GM12878 (cell line): ENCODE data around the gene CALN1. TPM values are rescaled to one million over a fixed set of nuclear protein-coding genes. Genes with fewer than 3 reads are reported as not detected.

ENCODE experiments used
- ATAC-seq: fragments of 200-7000 bp; cut with Tn5 transposase; 3 replicates; pipeline ENCODE4 v1.9.1; 2020; ENCODE audit warnings: mild to moderate bottlenecking, moderate library complexity
- BruUV-seq: library from RNA; stranded (reverse); fragments of 400-500 nt; replicated peaks from 2 replicates; lab custom pipeline; 2021; lab: Mats Ljungman, UMichigan
- CTCF ChIA-PET: fragments of 300-600 bp; sonication (Branson Sonifier 250); formaldehyde crosslinking; extraction: SDS; loops from one replicate; lab custom pipeline; 2021; ENCODE audit warnings: inconsistent platforms; lab: Yijun Ruan, JAX
- POLR2A ChIA-PET: fragments of 350-600 bp; formaldehyde crosslinking; extraction: SDS; loops from one replicate; lab custom pipeline; 2021; ENCODE audit warnings: inconsistent platforms; lab: Charles Lee
- RAD21 ChIA-PET: fragments of 300-600 bp; sonication (Branson Sonifier 250); formaldehyde crosslinking; loops from one replicate; lab custom pipeline; 2023; ENCODE audit warnings: antibody characterized with exemption; ENCODE audit not compliant: unreplicated experiment; lab: Charles Lee
- SMC1A ChIA-PET: fragments of 300-600 bp; sonication (Branson Sonifier 250); formaldehyde crosslinking; loops from one replicate; lab custom pipeline; 2023; ENCODE audit not compliant: unreplicated experiment, uncharacterized antibody; lab: Charles Lee
- DNase-seq: peaks from one replicate; pipeline ENCODE4 v3.0.0-alpha.2; 2011; ENCODE audit warnings: low read depth, low spot score
- FAIRE-seq: peaks from 3 replicates; lab custom pipeline; 2011; peaks lifted over from hg19 to GRCh38; lab: Jason Lieb, UNC
- H2AFZ ChIP-seq: 2 replicates; pipeline ENCODE4 v1.6.0; 2011; ENCODE audit warnings: low read depth, low read length, control low read depth; ENCODE audit not compliant: control insufficient read depth
- H3K27ac ChIP-seq: 2 replicates; pipeline ENCODE4 v1.5.1; 2011; ENCODE audit warnings: control low read depth; ENCODE audit not compliant: control insufficient read depth, insufficient read depth
- H3K27me3 ChIP-seq, 2 experiments: replicated peaks in 1 of 2; 2 replicates each; pipeline versions ENCODE4 v1.6.0 to v1.6.1; 2011; ENCODE audit warnings: low read length in 1 of 2; ENCODE audit not compliant: control insufficient read depth in 2 of 2, insufficient read depth in 2 of 2
- H3K36me3 ChIP-seq, 2 experiments: 2 replicates each; pipeline ENCODE4 v1.5.1; 2011; ENCODE audit warnings: low read length in 1 of 2; ENCODE audit not compliant: control insufficient read depth in 2 of 2, insufficient read depth in 2 of 2
- H3K4me1 ChIP-seq: 2 replicates; pipeline ENCODE4 v1.6.1; 2011; ENCODE audit warnings: mild to moderate bottlenecking, low read length, moderate library complexity, mixed read lengths; ENCODE audit not compliant: control insufficient read depth, insufficient read depth
- H3K4me2 ChIP-seq: 2 replicates; pipeline ENCODE4 v1.6.0; 2011; ENCODE audit warnings: control low read depth; ENCODE audit not compliant: control insufficient read depth, insufficient read depth
- H3K4me3 ChIP-seq: fragments of 200-600 bp; sonication (generic); 2 replicates; pipeline ENCODE4 v1.5.1; 2016
- H3K79me2 ChIP-seq: 2 replicates; pipeline ENCODE4 v1.6.0; 2011; ENCODE audit warnings: low read length; ENCODE audit not compliant: control insufficient read depth, insufficient read depth
- H3K9ac ChIP-seq: 2 replicates; pipeline ENCODE4 v1.8.0; 2011; ENCODE audit warnings: low read length, control low read depth, mixed read lengths; ENCODE audit not compliant: control insufficient read depth, insufficient read depth
- H3K9me3 ChIP-seq: replicated peaks from 3 replicates; pipeline ENCODE4 v1.5.1; 2011; ENCODE audit warnings: mild to moderate bottlenecking, low read length; ENCODE audit not compliant: control insufficient read depth, insufficient read depth
- H4K20me1 ChIP-seq: 2 replicates; pipeline ENCODE4 v1.6.0; 2011; ENCODE audit not compliant: control insufficient read depth, insufficient read depth
- HCFC1 ChIP-seq: fragments of 150-350 bp; IDR thresholded peaks from 2 replicates; pipeline ENCODE4 v1.6.1; 2014; ENCODE audit warnings: low read length
- MYB ChIP-seq: fragments of 150-350 bp; IDR thresholded peaks from 2 replicates; pipeline ENCODE4 v1.6.1; 2014; ENCODE audit warnings: mild to moderate bottlenecking, low read depth, low read length, borderline replicate concordance
- POU2F2 ChIP-seq: IDR thresholded peaks from 3 replicates; pipeline ENCODE4 v1.6.1; 2011; ENCODE audit warnings: low read depth, mild to moderate bottlenecking, low read length, borderline replicate concordance
- SREBF2 ChIP-seq: IDR thresholded peaks from 2 replicates; pipeline ENCODE4 v1.6.1; 2012; ENCODE audit warnings: mild to moderate bottlenecking, low read length
- TBL1XR1 ChIP-seq: IDR thresholded peaks from 2 replicates; pipeline ENCODE4 v1.6.1; 2012; ENCODE audit warnings: low read depth, low read length, improper control_type of control experiment
- ZNF217 ChIP-seq: fragments of 450-650 bp; IDR thresholded peaks from 2 replicates; pipeline ENCODE4 v1.6.1; 2017; ENCODE audit warnings: antibody characterized with exemption, mild to moderate bottlenecking
- WGBS: methylation state at CpG from one replicate; pipeline ENCODE4 v1.1.6; 2016; ENCODE audit warnings: low lambda C conversion rate; ENCODE audit not compliant: insufficient replicate concordance, insufficient coverage; ENCODE audit errors: missing lambda C conversion rate; 5-methylcytosine and 5-hydroxymethylcytosine counted together
- in situ Hi-C: fragments of 300-500 bp; cut with MboI; formaldehyde crosslinking; loops from 9 replicates; pipeline ENCODE4 v1.14.3; 2018; ENCODE audit warnings: mixed read lengths
- intact Hi-C: fragments of 100-400 bp; cut with micrococcal nuclease; formaldehyde crosslinking; loops from one replicate; pipeline ENCODE4 v1.14.2; 2022; ENCODE audit not compliant: unreplicated experiment
- polyA plus RNA-seq, 11 experiments: library from polyadenylated mRNA; depleted of rRNA in 4 of 11; unstranded in 6 of 11; stranded (reverse) in 5 of 11; fragments of >200 nt; fragmentation: Nextera tagmentation in 4 of 11; fragmentation: Illumina TruSeq in 1 of 11; extraction: Ambion mirVana in 4 of 11; extraction: Trizol in 1 of 11; gene quantifications; 1 replicate in 1 of 11; 2 replicates in 10 of 11; pipeline versions ENCODE4 v1.2.1 to v1.2.3, GENCODE V29; 2011 to 2016; ENCODE audit warnings: inconsistent platforms in 2 of 11, missing spikeins in 2 of 11, low read depth in 1 of 11
- total RNA-seq, 4 experiments: library from RNA; depleted of rRNA in 3 of 4; stranded (reverse); fragments of >200 nt in 3 of 4; fragmentation: Illumina TruSeq in 1 of 4; extraction: Trizol in 1 of 4; gene quantifications; 2 replicates each; pipeline versions ENCODE4 v1.2.1 to v1.2.3, GENCODE V29; 2013 to 2021
- TF ChIP-seq, protein P1 (sequence below): fragments of 450-650 bp; formaldehyde crosslinking; IDR thresholded peaks from 2 replicates; pipeline ENCODE4 v1.4.0; 2022; ENCODE audit warnings: mild to moderate bottlenecking, moderate library complexity
- TF ChIP-seq, protein P2 (sequence below): IDR thresholded peaks from 2 replicates; pipeline ENCODE4 v1.6.1; 2011; ENCODE audit warnings: mild to moderate bottlenecking, low read depth, low read length, moderate library complexity; ENCODE audit not compliant: insufficient replicate concordance
- TF ChIP-seq, protein P3 (sequence below): fragments of 450-650 bp; IDR thresholded peaks from 2 replicates; pipeline ENCODE4 v1.6.1; 2017; ENCODE audit warnings: mild to moderate bottlenecking, moderate library complexity

Gene CALN1
- total and polyA plus RNA-seq, 10 of the 15 experiments (the other 5 are each of a cell fraction or from before 2014, with no cell fraction given): 0.48 to 15.3 (median 1.6) TPM

DNA sequence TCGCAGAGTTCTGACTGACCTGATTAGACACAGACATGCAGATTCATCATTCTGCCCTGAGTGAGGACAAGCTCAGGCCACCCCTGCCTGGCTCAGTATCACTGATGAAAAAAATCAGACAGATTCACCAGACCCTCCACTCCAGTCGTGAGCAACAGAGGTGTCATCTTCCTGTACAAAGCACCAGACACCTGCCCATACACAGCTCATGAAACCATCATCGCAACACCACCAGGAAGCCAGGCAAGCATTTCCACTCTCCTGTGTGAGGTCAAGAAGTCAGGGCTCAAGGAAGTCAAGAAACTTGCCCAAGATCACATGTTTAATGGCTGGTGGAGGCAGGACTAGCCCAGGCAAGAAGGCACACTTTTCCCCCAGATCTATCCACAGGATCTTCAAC lies 163.0 kb downstream of the CALN1 start:
- ATAC-seq (no peak), FAIRE-seq (no peak), DNase-seq (no peak)
- Histone ChIP-seq H3K4me2 (no peak overlapping the region), H3K36me3 (no peaks in the 10 kb centered on the region), H3K9me3 (no peaks in the 10 kb centered on the region; the same call in 2 of the 3 replicates), H3K9ac (no peak overlapping the region), H2AFZ (no peak overlapping the region), H3K4me1 (no peaks in the 10 kb centered on the region), H3K79me2 (no peaks in the 10 kb centered on the region), H3K27me3 (no peaks in the 10 kb centered on the region), H3K27ac (no peak overlapping the region), H4K20me1 (no peaks in the 10 kb centered on the region), H3K4me3 (no peak overlapping the region)
- ChIA-PET CTCF (no interaction called here), RAD21 (no interaction called here), SMC1A (no interaction called here), POLR2A (no interaction called here)
- 33% methylated on average over 3 of the region's 3 CpGs for WGBS
- no TSS peak for BruUV-seq
- TF ChIP-seq POU2F2: no peak
- no peak for TF ChIP-seq ZNF217
- TF ChIP-seq, protein P1, sequence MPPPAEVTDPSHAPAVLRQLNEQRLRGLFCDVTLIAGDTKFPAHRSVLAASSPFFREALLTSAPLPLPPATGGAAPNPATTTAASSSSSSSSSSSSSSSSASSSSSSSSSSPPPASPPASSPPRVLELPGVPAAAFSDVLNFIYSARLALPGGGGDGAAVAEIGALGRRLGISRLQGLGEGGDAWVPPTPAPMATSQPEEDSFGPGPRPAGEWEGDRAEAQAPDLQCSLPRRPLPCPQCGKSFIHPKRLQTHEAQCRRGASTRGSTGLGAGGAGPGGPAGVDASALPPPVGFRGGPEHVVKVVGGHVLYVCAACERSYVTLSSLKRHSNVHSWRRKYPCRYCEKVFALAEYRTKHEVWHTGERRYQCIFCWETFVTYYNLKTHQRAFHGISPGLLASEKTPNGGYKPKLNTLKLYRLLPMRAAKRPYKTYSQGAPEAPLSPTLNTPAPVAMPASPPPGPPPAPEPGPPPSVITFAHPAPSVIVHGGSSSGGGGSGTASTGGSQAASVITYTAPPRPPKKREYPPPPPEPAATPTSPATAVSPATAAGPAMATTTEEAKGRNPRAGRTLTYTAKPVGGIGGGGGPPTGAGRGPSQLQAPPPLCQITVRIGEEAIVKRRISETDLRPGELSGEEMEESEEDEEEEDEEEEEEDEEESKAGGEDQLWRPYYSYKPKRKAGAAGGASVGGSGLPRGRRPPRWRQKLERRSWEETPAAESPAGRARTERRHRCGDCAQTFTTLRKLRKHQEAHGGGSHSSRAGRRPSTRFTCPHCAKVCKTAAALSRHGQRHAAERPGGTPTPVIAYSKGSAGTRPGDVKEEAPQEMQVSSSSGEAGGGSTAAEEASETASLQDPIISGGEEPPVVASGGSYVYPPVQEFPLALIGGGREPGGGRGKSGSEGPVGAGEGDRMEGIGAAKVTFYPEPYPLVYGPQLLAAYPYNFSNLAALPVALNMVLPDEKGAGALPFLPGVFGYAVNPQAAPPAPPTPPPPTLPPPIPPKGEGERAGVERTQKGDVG (CRISPR knock-in tag): no peak
- intact Hi-C loops: no loop called here
- in situ Hi-C loops: no loop called here

DNA sequence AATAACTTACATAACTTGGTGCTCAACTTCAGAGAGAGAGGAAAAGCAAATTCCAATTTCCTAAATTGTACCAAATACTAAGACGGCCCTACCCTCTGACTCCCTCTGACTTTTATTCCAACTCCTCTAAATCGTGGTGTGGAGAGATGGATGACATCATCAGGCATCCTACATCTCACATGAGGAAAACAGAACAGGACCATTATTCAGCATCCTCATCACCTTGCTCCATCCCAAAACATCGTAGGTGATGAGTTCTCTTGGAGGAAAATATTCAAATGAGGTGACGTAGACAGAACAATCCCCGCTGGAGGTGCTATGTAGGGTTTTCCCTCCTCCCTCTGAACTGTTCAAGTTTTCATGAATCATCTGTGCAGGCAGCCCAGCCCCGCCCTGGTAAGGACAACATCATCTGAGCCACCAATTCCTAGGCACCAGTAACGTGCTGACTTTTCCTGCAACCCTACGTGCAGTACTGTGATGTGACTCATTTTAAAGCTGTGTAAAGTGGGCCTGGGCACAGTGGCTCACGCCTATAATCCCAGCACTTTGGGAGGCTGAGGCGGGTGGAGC lies 167.2 kb downstream of the CALN1 start:
- Histone ChIP-seq H3K9ac (no peak overlapping the region), H3K27me3 (no peaks in the 10 kb centered on the region), H4K20me1 (no peaks in the 10 kb centered on the region), H3K4me1 (no peaks in the 10 kb centered on the region), H2AFZ (no peak overlapping the region), H3K79me2 (no peaks in the 10 kb centered on the region), H3K9me3 (no peaks in the 10 kb centered on the region; the same call in 2 of the 3 replicates), H3K4me2 (no peak overlapping the region), H3K36me3 (no peaks in the 10 kb centered on the region), H3K4me3 (no peak overlapping the region), H3K27ac (no peak overlapping the region)
- WGBS: 15% methylated on average over 10 of the region's 10 CpGs
- RAD21 ChIA-PET: no interaction called here
- POLR2A ChIA-PET: no interaction called here
- in situ Hi-C loops: no loop called here
- CTCF ChIA-PET: no interaction called here
- ATAC-seq (no peak), DNase-seq (no peak), FAIRE-seq (no peak)
- BruUV-seq: no TSS peak
- SMC1A ChIA-PET: no interaction called here
- intact Hi-C loops: no loop called here
- TF ChIP-seq, protein P2, sequence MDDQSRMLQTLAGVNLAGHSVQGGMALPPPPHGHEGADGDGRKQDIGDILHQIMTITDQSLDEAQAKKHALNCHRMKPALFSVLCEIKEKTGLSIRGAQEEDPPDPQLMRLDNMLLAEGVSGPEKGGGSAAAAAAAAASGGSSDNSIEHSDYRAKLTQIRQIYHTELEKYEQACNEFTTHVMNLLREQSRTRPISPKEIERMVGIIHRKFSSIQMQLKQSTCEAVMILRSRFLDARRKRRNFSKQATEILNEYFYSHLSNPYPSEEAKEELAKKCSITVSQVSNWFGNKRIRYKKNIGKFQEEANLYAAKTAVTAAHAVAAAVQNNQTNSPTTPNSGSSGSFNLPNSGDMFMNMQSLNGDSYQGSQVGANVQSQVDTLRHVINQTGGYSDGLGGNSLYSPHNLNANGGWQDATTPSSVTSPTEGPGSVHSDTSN: no peak
- TF ChIP-seq MYB (no peak), SREBF2 (no peak), HCFC1 (no peak), TBL1XR1 (no peak)
- TF ChIP-seq, protein P3, sequence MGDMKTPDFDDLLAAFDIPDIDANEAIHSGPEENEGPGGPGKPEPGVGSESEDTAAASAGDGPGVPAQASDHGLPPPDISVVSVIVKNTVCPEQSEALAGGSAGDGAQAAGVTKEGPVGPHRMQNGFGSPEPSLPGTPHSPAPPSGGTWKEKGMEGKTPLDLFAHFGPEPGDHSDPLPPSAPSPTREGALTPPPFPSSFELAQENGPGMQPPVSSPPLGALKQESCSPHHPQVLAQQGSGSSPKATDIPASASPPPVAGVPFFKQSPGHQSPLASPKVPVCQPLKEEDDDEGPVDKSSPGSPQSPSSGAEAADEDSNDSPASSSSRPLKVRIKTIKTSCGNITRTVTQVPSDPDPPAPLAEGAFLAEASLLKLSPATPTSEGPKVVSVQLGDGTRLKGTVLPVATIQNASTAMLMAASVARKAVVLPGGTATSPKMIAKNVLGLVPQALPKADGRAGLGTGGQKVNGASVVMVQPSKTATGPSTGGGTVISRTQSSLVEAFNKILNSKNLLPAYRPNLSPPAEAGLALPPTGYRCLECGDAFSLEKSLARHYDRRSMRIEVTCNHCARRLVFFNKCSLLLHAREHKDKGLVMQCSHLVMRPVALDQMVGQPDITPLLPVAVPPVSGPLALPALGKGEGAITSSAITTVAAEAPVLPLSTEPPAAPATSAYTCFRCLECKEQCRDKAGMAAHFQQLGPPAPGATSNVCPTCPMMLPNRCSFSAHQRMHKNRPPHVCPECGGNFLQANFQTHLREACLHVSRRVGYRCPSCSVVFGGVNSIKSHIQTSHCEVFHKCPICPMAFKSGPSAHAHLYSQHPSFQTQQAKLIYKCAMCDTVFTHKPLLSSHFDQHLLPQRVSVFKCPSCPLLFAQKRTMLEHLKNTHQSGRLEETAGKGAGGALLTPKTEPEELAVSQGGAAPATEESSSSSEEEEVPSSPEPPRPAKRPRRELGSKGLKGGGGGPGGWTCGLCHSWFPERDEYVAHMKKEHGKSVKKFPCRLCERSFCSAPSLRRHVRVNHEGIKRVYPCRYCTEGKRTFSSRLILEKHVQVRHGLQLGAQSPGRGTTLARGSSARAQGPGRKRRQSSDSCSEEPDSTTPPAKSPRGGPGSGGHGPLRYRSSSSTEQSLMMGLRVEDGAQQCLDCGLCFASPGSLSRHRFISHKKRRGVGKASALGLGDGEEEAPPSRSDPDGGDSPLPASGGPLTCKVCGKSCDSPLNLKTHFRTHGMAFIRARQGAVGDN: no peak
